ENCODE data around the gene MSANTD7.
"Not testable (repeated sequence)": the region's sequence is repeated elsewhere in the genome, so short reads cannot be mapped to it uniquely, and the experiment has no call there.

The MSANTD7 gene, protein sequence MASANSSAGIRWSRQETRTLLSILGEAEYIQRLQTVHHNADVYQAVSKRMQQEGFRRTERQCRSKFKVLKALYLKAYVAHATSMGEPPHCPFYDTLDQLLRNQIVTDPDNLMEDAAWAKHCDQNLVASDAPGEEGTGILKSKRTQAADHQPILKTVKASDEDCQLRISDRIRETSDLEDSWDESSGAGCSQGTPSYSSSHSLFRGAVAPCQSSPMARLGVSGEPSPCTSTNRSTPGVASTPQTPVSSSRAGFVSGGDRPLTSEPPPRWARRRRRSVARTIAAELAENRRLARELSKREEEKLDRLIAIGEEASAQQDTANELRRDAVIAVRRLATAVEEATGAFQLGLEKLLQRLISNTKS

GRCh38 chr10:14837757-14838581, at the start of gene MSANTD7, which contains the start of the genes CDNF and HSPA14:
Gene MSANTD7 (plus strand): TSS chr10:14838306. CDS start chr10:14842285, 3,979 bp downstream.
Gene CDNF (minus strand): TSS chr10:14838037. CDS start chr10:14837946, 91 bp downstream.
Gene HSPA14 (plus strand): TSS chr10:14838306. CDS start chr10:14838403, 97 bp downstream.
- DNase-seq = peak; percentile 99

GRCh38 chr10:14798636-14799035, 39.5 kb upstream of the MSANTD7 start:
- DNase-seq = no peak

DNA sequence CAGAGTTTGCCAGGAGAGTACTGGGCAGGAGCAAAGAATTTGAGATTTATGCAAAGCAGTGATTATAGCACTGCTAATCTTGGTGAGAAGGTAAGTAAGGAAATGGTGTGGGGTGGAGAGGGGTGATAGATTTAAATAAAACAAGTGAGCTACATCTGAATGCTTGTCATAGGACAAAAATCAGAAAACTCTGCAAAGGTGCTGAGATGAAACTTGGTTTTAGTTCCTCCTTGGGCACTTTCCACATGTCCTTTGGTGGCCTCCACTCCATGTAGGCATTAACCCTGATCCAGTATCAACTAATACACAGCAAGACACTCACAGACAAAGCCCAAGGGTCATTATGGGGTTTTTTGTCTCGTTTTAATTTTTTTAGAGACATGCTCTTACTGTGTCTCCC, 37.7 kb upstream of the MSANTD7 start:
- no peak for DNase-seq

GRCh38 chr10:14801723-14802122, 36.4 kb upstream of the MSANTD7 start:
- DNase-seq = no peak

- DNase-seq = no peak
Measured at GRCh38 chr10:14803827-14804226, 34.3 kb upstream of the MSANTD7 start.

GRCh38 chr10:14806318-14806717, 31.8 kb upstream of the MSANTD7 start:
- DNase-seq = no peak

GRCh38 chr10:14810969-14811953, 26.8 kb upstream of the MSANTD7 start:
- no peak for DNase-seq

DNA sequence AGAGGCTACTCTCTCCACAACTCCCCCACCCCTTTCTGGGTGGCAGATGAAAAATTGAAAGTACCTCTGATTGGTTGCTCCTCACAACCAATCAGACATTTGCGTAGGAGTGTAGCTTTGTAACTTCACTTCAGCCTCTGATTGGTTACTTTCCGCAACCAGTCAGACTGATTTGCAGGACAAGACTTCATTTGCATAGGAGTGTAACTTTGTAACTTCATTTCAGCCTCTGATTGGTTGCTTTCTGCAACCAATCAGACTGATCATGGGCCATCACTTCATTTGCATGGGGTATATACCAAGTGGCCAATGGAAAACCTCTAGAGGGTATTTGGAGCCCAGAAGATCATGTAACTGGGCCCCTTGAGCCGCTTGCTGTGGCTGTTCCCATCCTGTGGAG, 25.8 kb upstream of the MSANTD7 start:
- DNase-seq = no peak

DNA sequence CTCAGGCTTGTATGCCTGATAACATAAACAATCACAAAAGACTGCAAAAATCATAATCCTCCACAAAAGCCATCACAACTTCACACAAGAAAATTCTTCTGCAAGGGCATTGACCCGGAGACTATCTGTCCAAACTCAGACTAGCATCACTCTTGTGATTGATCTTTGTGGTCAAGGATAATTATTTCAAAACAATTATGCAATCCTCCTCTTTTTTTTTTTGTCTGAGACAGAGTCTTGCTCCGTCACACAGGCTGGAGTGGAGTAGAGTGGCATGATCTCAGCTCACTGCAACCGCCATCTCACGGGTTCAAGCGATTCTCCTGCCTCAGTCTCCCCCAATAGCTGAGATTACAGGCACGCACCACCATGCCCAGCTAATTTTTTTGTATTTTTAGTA, 22.4 kb upstream of the MSANTD7 start:
- no peak for DNase-seq

DNA sequence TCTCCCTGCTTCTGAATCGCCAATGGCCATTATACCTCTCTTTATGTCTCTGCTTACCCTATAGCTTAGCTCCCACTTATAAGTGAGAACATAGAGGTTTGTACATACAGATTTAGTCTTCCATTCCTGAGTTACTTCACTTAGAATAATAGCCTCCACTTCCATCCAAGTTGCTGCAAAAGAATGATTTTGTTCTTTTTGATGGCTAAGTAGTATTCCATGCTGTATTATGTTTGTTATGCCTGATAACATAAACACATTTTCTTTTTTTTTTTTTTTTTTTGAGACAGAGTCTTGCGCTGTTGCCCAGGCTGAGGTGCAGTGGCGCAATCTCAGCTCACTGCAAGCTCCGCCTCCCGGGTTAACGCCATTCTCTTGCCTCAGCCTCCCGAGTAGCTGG, 21.4 kb upstream of the MSANTD7 start:
- DNase-seq = not testable (repeated sequence)

DNA sequence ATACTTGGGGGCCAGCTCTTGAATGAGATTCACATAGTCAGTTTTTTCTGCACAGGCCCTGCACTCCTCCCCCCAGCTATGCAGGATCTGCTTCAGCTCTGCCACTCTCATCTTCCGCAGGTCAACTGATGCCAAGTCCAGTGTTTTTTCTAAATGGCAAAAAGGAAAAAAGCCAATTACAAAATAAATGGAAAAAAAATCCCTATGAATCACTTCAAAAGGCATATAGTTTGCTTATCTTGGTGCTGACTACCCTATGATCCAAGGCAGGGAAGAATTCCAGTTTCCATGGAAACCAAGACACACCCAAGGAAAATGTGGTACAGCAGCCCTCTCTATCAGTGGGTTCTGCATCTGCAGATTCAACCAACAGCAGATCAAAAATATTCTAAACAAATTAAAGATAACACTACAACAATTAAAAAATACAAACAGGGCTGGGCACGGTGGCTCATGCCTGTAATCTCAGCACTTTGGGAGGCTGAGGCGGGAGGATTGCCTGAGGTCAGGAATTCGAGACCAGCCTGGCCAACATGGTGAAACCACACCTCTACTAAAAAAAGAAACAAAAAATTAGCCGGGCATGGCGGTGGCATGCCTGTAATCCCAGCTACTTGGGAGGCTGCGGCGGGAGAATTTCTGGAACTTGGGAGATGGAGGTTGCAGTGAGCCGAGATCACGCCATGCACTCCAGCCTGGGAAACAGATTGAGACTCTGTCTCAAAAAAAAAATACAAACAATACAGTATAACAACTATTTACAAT, 17.9 kb upstream of the MSANTD7 start:
- no peak for DNase-seq

DNA sequence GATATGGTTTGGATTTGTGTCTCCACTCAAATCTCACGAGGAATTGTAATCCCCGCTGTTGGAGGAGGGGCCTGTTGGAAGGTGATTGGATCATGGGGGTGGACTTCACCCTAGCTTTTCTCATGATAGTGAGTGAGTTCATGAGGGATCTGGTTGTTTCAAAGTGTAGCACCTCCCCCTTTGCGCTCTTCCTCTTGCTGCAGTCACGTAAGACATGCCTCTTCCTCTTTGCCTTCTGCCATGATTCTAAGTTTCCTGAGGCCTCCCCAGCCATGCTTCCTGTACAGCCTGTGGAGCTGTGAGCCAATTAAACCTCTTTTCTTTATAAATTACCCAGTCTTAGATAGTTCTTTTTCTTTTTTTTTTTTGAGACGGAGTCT, 17.3 kb upstream of the MSANTD7 start:
- no peak for DNase-seq

GRCh38 chr10:14821635-14822375, 16.3 kb upstream of the MSANTD7 start:
- no peak for DNase-seq

DNA sequence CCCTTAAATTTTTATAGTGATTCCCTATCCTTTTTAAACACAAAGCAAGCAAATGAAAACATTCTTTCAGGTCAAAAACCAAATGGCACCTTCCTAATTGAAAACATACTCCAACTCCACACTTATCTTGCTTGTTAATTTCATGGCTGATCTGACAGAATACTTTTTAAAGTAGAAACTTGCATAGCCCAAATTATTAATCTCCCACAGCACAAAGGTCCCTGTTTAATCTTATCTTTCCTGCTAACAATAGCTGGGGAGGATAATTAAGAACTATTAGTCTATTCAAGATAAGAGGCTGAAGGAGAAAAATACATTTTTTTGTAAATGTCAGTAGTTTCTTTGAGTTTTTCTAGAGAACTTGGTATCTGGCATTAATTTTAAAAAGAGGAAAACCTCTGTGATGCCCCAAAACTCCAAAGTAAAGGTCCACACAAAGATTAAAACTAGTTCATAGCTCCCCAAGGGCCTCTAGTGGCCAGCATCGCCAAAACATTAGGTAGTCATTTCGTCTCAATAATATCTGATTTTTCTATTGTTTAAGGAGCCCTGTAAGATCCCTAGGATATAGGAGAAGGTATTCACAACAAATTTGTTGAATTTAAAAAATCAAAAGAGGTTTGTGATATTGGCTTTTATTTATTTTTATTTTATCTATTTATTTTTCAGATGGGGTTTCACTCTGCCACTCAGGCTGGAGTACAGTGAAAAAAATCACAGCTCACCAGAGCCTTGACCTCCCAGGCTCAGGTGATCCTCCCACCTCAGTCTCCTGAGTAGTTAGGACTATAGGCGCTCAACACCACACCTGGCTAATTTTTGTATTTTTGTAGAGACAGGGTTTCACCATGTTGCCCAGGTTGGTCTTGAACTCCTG, 15.0 kb upstream of the MSANTD7 start:
- DNase-seq = peak; percentile 44

GRCh38 chr10:14823966-14824365, 14.1 kb upstream of the MSANTD7 start:
- DNase-seq = no peak

GRCh38 chr10:14826076-14826829, 11.9 kb upstream of the MSANTD7 start:
- DNase-seq = no peak

- DNase-seq = no peak
Measured at GRCh38 chr10:14833106-14833505, 5.0 kb upstream of the MSANTD7 start.

GRCh38 chr10:14836208-14836607, 1.9 kb upstream of the MSANTD7 start:
- no peak for DNase-seq

GRCh38 chr10:14837003-14837756, 926 bp upstream of the MSANTD7 start:
- no peak for DNase-seq
